ENCODE data around the gene LRRC8D. TPM values are rescaled to one million over a fixed set of nuclear protein-coding genes. Genes with fewer than 3 reads are reported as not detected.

Gene LRRC8D
- total RNA-seq, 1 experiment from 2014 or later, result 43.3 TPM

- Histone ChIP-seq H3K9me3 (ENCODE audit: control insufficient read depth, insufficient read depth, low read depth, low read length) (no peaks in the 10 kb centered on the region), H3K4me1 (ENCODE audit: control insufficient read depth, insufficient read depth, low read length) (no peaks in the 10 kb centered on the region; the same call in 1 of the 2 replicates), H3K27ac (ENCODE audit: low read length) (no peak overlapping the region), H3K27me3 (ENCODE audit: control insufficient read depth, insufficient read depth, low read length) (no peaks in the 10 kb centered on the region), H3K36me3 (ENCODE audit: control insufficient read depth, insufficient read depth, low read length) (peaks cover 4% of the 10 kb centered on the region), H3K4me3 (ENCODE audit: low read depth in 2 of 2, low read length in 2 of 2) (no peak overlapping the region)
- no peak for DNase-seq (ENCODE audit: low read depth, low spot score)
- CTCF ChIA-PET, result no interaction called here
- POLR2A ChIA-PET, result no interaction called here
- no peak for ATAC-seq
- in situ Hi-C loops (cut with HindIII; ENCODE audit: low pct_unique_long_range_greater_than_20kb, low sequenced_read_pairs), result no loop called here
- no TSS peak for BruUV-seq (replicated peaks)
- intact Hi-C loops (cut with micrococcal nuclease; ENCODE audit: unreplicated experiment), result no loop called here
- TF ChIP-seq SIN3A (IDR thresholded peaks at IDR 0.05; ENCODE audit: borderline replicate concordance, insufficient read depth, low read depth, low read length) (no peak), POLR2AphosphoS5 (IDR thresholded peaks at IDR 0.05; ENCODE audit: low read depth, low read length) (no peak), REST (IDR thresholded peaks at IDR 0.05; ENCODE audit: insufficient read depth in 1 of 2, low read depth in 2 of 2, low read length in 1 of 2) (no peak), TCF7L2 (IDR thresholded peaks at IDR 0.05; ENCODE audit: low read depth, low read length) (no peak), CTCF (IDR thresholded peaks at IDR 0.05) (no peak)
Observed at GRCh38 chr1:89936694-89937093, 115.9 kb downstream of the LRRC8D start.

- Histone ChIP-seq H3K27me3 (ENCODE audit: control insufficient read depth, insufficient read depth, low read length) (no peaks in the 10 kb centered on the region), H3K4me3 (ENCODE audit: low read depth in 2 of 2, low read length in 2 of 2) (no peak overlapping the region), H3K27ac (ENCODE audit: low read length) (no peak overlapping the region), H3K4me1 (ENCODE audit: control insufficient read depth, insufficient read depth, low read length) (no peaks in the 10 kb centered on the region; the same call in 1 of the 2 replicates), H3K9me3 (ENCODE audit: control insufficient read depth, insufficient read depth, low read depth, low read length) (no peaks in the 10 kb centered on the region), H3K36me3 (ENCODE audit: control insufficient read depth, insufficient read depth, low read length) (no peaks in the 10 kb centered on the region; the same call in 1 of the 2 replicates)
- no TSS peak for BruUV-seq (replicated peaks)
- ChIA-PET CTCF (no interaction called here), POLR2A (no interaction called here)
- intact Hi-C loops (cut with micrococcal nuclease; ENCODE audit: unreplicated experiment) (no loop called here), in situ Hi-C loops (cut with HindIII; ENCODE audit: low pct_unique_long_range_greater_than_20kb, low sequenced_read_pairs) (no loop called here)
- no peak for ATAC-seq
- TF ChIP-seq POLR2AphosphoS5 (IDR thresholded peaks at IDR 0.05; ENCODE audit: low read depth, low read length) (no peak), CTCF (IDR thresholded peaks at IDR 0.05) (no peak), REST (IDR thresholded peaks at IDR 0.05; ENCODE audit: insufficient read depth in 1 of 2, low read depth in 2 of 2, low read length in 1 of 2) (no peak), SIN3A (IDR thresholded peaks at IDR 0.05; ENCODE audit: borderline replicate concordance, insufficient read depth, low read depth, low read length) (no peak), TCF7L2 (IDR thresholded peaks at IDR 0.05; ENCODE audit: low read depth, low read length) (no peak)
- no peak for DNase-seq (ENCODE audit: low read depth, low spot score)
Observed at GRCh38 chr1:89938171-89939055, 117.6 kb downstream of the LRRC8D start.

Data from Panc1 (cell line).